A172 (cell line): Measurements from ENCODE around the gene VAV3. TPM values are rescaled to one million over a fixed set of nuclear protein-coding genes. Genes with fewer than 3 reads are reported as not detected.

Source experiments
- DNase-seq: peaks from one replicate; pipeline ENCODE4 v3.0.0-alpha.2; 2015; ENCODE audit warnings: low spot score
- total RNA-seq: library from RNA; depleted of rRNA; stranded (reverse); fragments of >200 nt; shearing (Covaris generic); gene quantifications from 2 replicates; pipeline ENCODE4 v1.2.3, GENCODE V29; 2014

The VAV3 gene
- total RNA-seq, 1 experiment from 2014 or later = 0.88 TPM

DNA sequence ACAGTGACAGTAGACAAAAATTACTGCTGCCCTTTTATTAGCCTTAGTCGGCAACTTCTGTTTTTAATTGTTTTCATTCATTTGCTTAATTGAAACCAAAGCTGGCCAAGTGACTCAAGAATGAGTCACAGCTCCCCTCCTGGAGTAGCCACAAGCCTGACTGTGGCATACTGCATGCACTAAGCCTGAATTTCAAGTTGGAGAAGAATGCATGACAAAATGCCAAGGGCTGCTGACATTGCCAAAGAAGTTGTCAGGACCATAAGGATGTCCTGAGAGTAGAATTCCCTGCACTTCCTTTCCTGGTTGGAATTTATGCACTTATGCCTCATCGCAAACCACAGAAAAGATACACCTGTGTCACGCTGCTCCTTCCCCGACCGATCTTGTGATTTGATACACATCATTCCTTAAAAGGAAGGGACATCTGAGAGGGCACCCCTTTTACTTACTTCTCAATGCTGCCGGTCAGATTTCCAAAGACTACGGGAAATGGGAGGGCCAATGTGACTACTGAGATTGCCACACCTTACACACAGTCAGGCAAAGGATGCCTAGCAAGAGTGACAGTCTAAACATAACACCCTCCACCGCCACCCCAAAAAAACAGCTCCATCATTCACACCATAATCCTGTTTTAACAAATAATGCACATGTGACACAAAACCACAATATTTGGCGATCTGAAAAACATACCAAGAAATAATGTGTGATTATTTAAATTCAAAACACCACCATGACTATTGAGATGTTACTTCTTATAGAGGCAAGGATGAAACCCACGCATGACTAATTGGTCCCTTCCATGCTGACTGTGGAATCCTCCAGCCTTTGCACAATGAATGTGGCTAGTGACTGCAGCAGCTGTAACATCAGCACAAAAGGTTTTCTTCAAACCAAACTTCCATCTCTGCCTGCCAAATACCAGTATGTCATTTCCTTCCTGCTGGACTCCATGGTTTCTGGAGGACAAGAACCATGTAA is 28.2 kb downstream of the VAV3 start:
- peak; percentile 98 for DNase-seq

DNA sequence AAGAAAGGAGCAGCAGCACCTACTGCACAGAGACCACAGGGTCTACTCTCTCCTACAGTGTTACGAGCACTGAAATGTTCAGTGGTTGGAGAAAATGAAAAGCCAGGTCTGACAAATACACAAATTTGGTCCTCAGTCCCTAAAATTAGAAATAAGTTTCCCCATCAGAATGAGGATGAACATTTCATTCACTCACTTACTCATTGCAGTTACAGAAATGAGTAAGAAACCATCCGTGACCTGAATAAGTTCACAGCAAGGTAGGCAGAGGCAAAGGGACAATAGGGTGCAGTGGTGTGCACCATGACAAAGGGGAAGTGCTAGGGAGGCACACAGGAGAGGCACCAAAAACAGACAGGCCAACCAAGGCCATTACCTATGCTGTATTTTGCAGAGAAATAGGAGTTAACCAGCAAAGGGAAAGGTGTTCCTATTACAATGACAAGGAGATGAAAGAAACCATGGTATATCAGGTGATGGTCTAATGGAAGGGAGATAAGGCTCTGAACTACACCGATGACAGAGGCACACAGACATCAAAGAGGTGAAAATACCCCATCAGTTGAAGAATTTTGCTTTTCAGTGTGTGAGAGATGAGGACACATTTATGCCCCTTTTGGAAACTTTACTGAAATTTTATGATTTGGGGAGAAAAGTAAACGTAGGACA is 29.4 kb downstream of the VAV3 start:
- no peak for DNase-seq

DNA sequence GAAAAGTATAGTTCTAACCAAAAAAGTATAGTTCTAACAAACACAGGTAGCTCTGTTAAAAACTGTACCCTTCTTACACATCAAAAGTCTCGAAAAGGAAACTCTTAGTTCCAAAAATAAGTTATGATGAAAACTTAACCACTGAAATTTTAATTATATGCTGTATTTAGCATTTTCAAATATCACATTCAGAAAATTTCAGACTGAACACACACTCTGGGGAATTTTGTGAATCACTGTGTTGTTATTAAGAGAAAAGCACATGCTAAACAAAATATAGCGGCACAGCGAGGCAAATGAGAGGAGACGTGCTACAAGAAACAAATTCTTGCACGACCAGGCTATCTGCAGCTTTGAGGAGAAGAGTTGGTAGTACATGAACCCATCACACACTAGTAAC is 30.4 kb downstream of the VAV3 start:
- DNase-seq = no peak

DNA sequence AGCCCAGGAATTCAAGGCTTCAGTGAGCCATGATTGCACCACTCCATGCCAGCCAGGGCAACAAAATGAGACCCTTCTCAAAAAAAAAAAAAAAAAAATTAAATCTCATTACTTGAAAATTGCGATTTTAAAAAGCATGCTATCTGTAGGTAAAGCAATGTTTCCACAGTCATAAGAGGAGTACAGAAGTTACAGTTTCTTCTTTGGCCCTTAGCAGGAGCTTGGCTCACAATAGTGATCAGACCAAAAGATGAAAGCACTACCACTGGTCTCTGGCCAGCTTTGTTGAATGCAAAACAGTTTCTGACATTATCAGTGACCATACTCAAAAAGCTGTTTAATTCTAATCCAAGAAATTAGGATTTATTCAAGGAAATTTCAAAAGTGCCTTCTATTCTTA is 31.2 kb downstream of the VAV3 start:
- no peak for DNase-seq

- no peak for DNase-seq
Measured at GRCh38 chr1:107930292-107930691, 34.7 kb downstream of the VAV3 start.

- no peak for DNase-seq
Measured at GRCh38 chr1:107927820-107928219, 37.2 kb downstream of the VAV3 start.

DNA sequence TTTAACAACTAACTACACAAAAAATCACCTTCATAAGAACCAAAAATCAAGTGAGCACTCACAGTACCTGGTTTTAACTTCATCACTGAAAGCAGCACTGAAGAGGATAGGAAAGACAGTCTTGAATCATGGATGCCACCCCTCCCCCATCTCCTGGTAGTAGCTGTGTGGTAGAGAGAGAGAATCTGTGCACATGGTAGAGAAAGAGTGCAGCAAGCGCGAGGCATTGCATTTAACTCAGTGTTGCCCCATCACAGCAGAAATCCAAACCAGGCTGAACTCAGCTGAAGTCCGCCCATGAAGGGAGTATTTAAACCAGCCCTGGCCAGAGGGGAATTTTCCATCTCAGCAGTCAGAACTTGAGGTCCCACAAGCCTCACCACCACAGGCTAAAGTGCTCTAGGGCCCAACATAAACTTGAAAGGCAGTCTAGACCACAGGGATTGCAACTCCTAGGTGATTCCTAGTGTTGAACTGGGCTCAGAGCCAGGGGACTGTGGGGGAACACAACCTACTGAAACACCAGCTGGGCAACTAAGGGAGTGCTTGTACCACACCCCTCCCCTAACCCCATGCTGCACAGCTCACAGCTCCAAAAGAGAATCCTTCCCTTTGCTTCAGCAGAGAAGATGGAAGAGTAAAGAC is 38.4 kb downstream of the VAV3 start:
- DNase-seq = no peak

- DNase-seq = no peak
Measured at GRCh38 chr1:107925565-107925964, 39.4 kb downstream of the VAV3 start.

GRCh38 chr1:107920999-107921398 is 44.0 kb downstream of the VAV3 start:
- DNase-seq = no peak

GRCh38 chr1:107920561-107920960 is 44.4 kb downstream of the VAV3 start:
- no peak for DNase-seq

GRCh38 chr1:107919953-107920352 is 45.0 kb downstream of the VAV3 start:
- no peak for DNase-seq

DNA sequence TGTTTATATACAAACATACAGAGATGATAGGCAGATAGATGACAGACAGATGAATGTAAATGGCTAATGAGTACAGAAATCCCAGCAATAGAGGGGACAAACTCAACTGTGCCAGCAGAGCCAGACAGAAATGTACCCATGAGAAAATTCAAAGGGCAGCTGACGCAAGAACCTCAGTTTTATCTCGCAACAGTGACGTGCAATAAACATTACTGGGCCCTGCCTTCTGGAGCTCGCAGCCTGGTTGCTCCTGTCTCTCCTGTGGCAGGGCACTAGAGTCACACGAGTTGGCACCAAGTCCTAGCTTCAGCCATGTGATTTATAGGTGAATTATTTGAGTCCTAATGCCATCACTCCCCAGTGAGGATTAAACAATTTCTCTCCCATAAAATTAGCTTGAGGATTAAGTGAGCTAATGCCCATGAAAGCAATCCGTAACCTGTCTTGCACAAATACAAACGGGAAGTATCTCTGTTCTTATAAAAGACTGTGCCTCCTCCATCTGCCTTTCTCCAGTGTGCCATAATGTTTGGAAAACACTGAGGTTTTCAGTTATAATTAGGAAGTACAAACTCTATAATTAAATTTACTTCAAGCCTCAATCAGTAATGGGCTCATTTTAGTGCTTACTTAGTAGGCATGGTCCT is 50.7 kb downstream of the VAV3 start:
- DNase-seq = no peak

DNA sequence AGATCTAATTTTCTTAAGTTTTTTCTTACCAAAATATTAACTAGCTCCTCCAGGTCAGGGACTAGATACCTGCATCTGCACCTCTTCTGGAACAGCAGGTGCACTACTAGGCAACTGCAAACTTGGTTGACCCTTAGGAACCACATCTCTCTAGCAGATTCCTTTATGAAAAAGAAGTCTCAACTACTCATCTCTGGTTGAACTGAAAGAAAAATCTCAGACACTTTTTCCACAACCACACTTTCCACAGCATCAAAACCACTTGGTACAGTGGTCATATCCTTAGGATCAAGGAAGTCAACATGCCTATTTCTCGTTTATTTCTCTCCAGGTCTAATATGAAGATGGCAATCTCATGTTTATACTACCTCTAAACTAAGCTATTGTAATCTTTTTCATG is 52.3 kb downstream of the VAV3 start:
- no peak for DNase-seq

- DNase-seq = no peak
Measured at GRCh38 chr1:107900090-107900945, 64.7 kb downstream of the VAV3 start.

DNA sequence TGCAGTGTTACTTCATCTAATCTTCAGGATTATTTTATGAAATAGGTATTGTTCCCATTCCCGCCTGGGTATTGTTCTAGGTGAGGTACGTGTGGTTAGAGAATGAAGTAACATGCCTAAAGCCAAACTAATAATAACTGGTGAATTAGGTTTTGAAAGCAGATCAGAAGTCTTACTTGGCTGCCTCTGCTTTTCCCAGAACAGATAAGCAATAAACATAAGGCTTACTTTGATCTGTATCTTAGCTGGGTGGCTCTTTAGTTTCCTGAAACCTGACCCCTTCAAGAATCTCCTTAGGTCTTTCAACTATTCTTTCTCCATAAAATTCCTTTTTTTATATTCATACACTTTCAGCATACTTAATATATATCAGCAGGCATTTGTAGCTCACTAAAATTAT is 65.3 kb downstream of the VAV3 start:
- no peak for DNase-seq

DNA sequence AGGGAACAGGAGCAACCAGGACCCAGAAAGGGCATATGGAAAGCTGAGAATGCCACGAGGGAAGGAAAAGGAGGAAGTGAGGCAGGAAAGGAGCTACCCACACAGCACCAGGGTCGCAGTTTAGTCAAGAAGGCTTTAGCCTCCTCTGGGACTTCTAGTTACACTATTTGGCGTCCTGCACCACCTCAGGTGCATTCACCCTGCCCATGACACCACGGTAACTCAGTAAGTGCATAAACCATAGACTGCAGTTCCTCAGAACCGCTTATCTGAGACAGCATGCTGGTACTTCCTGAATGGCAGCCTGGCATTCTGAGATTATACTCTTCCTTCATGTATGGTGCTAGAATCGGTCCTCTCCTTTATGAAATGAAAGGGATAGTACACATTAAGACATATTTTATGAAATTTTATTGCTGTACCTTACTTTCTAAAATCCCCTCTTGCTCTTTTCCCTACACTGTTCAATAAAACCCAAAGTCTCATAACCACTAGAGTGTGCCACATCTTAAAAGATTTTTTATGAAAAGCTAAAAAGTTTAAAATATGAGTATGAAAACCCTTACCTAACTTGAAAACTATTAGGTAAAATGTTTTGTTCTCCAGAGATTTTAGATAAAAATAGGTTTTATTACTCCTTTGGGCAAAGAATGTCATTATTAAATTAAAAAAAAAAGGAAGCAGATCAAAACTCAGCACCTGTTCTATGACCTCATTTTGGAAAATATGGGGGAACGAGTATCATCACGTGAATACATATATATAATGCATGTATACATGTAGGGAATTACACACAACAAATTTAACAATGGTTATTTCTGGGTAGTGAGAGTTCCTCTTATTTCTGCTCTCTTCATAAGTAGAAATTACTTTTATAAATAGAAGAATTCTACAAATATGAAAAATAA is 67.3 kb downstream of the VAV3 start:
- no peak for DNase-seq

GRCh38 chr1:107896936-107897335 is 68.0 kb downstream of the VAV3 start:
- no peak for DNase-seq

DNA sequence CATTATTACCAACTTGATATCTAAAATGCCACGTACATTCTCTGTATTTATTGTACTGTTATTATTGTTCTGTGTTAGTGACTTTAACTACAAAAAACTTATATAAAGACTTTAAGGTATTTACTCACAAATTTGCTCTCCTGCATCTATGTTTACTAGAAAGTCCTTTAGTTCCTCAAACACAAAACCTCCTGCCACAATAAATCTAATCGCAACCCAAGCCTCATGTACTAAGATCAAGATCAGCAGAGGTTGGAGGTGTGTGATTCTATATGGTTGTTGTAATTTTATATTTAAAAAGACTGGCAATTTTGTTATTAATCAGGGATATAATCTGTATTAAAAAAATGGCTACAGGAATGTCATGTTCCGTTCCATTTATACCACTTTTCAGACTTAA is 68.6 kb downstream of the VAV3 start:
- DNase-seq = no peak

DNA sequence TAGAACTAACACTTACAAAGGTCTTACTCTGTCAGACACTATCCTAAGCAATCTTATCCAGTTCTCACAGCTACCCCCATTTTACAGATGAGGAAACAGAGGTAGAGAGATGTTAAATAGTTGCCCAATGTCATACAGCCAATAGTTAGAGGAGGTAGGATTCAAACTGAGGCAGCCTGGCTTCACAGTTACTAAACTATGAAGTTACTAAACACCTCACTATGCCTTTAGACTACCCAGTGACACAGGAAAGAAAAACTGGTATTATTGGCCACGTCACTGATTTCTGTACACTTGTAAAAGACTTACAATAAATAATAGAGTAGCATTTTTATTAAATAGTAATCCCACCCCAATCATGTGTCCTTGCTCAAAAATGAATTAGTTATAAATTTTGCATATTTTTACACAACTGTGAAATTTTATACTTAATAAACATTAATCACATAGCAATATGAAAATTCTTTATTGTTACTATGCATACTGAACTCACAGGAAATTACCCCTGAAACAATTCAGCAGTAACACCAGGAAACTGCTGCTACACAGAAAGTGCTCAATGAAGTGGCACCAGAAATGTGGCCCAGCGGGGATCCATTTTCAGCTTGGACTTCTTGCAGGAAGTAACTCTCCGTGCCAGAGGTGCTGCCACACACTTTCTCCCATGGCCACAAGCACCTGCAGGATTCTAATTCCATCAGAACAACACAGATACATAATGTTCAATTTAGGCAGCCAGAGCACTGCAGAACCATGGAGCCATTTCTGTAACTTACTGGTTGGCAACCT is 69.4 kb downstream of the VAV3 start:
- DNase-seq = no peak
